Measurements from ENCODE around the gene ZNF134. TPM values are rescaled to one million over a fixed set of nuclear protein-coding genes. Genes with fewer than 3 reads are reported as not detected.

ZNF134 gene
- total RNA-seq, 1 experiment from 2014 or later = 19.6 TPM

DNA sequence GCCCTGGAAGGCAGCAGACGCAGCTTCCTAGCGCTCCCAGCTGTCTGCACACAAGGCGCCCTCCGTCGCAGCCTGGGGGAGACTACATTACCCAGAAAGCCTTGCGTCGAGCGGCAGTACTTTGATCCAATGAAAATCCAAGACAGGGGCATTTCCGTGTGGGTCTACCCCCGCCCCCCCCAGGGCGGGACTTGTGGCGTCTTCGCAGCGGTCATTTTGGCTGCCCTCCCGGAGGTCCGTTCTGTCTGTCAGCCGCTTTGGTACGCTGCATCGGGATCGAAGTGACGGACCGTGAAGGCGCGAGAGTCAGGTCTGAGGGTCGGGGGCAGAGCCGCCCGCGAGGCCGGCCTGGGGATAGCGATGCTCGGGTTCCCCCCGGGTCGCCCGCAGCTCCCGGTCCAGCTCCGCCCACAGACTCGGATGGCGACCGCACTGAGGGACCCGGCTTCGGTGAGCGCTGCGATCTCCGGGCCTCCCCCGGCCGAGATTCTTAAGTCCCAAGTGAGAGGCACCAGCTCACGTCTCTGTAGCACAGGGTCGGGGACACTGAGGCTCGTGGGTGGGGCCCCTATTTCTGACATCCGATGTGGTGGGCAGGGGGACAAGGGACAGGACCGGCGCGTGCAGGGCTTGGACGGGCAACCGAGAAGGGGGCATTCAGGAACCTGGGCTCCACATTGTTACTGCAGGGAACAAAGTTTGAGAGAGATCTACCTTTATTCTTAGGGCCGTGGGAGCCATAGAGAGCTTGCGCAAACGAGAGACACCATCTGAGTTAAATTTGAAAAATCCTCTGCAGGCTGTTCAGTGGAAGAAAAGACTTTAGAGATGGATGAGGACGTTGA, 19.2 kb downstream of the ZNF134 start, which contains the start of gene ZNF211:
Gene ZNF211 (plus strand): TSS at position 182 of the 845 bp plus-strand sequence. CDS start 179 bp downstream, at position 361.
- peak; percentile 97 for DNase-seq (ENCODE audit: low spot score)
- in situ Hi-C loops (cut with HindIII; ENCODE audit: low sequenced_read_pairs) = no loop called here

GRCh38 chr19:57633832-57634131, 19.7 kb downstream of the ZNF134 start:
- in situ Hi-C loops (cut with HindIII; ENCODE audit: low sequenced_read_pairs) = no loop called here
- peak; percentile 6 for DNase-seq (ENCODE audit: low spot score)

DNA sequence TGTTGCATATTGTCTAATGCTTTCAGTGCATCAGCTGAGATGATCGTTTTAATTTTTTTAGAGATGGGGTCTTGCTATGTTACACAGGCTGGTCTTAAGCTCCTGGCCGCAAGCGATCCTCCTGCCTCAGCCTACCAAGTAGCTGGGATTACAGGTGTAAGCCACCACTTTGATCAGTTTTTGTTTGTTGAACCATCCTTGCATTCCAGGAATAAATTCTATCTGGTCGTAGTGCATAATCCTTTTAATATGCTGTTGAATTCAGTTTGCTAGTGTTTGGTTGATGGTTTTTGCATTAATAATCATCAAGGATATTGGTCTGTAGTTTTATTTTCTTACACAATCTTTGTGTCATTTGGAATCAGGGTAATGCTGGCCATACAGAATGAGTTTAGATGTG, 23.3 kb downstream of the ZNF134 start:
- in situ Hi-C loops (cut with HindIII; ENCODE audit: low sequenced_read_pairs) = no loop called here
- no peak for DNase-seq (ENCODE audit: low spot score)

- no peak for DNase-seq (ENCODE audit: low spot score)
- in situ Hi-C loops (cut with HindIII; ENCODE audit: low sequenced_read_pairs) = no loop called here
Measured at GRCh38 chr19:57641715-57642234, 27.7 kb downstream of the ZNF134 start.

GRCh38 chr19:57642396-57643046, 28.5 kb downstream of the ZNF134 start:
- in situ Hi-C loops (cut with HindIII; ENCODE audit: low sequenced_read_pairs) = no loop called here
- peak; percentile 22 for DNase-seq (ENCODE audit: low spot score)

GRCh38 chr19:57643734-57644133, 29.7 kb downstream of the ZNF134 start:
- in situ Hi-C loops (cut with HindIII; ENCODE audit: low sequenced_read_pairs) = no loop called here
- DNase-seq (ENCODE audit: low spot score) = no peak

DNA sequence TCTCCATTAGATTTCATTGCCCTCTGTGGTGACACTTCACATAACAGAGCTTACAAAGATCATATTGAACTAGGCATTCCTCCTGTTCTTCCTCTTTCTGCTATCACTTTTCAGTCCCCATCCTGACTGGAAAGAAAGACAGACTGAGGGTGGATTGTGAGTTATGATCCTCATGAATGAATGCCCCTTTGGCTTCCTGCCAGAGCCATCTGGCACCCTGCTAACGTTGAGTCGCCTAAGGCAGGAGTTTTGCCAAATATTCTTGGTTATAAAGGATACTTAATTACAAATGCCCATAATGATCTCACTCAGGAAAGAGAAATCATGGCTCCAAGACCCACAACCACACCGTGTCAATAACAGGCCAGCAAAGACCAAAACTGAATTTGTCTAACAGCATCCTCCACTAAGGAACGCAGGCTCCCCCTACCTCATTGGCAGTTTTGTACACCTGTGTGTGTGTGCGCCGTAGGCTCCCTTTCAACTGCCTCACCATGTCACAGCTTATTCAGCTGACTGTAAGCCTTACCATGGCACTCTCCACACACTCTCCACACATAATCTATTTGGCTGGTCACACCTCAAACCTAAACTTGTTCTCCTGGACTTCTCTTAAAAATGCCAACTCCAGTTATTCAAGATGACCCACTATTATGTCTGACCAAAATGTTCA, 34.4 kb downstream of the ZNF134 start:
- in situ Hi-C loops (cut with HindIII; ENCODE audit: low sequenced_read_pairs) = no loop called here
- peak; percentile 19 for DNase-seq (ENCODE audit: low spot score)

GRCh38 chr19:57651654-57651996, 37.6 kb downstream of the ZNF134 start:
- in situ Hi-C loops (cut with HindIII; ENCODE audit: low sequenced_read_pairs) = no loop called here
- no peak for DNase-seq (ENCODE audit: low spot score)

GRCh38 chr19:57653689-57654088, 39.6 kb downstream of the ZNF134 start:
- no peak for DNase-seq (ENCODE audit: low spot score)
- in situ Hi-C loops (cut with HindIII; ENCODE audit: low sequenced_read_pairs) = no loop called here

- no peak for DNase-seq (ENCODE audit: low spot score)
- in situ Hi-C loops (cut with HindIII; ENCODE audit: low sequenced_read_pairs) = no loop called here
Measured at GRCh38 chr19:57655443-57655842, 41.4 kb downstream of the ZNF134 start.

DNA sequence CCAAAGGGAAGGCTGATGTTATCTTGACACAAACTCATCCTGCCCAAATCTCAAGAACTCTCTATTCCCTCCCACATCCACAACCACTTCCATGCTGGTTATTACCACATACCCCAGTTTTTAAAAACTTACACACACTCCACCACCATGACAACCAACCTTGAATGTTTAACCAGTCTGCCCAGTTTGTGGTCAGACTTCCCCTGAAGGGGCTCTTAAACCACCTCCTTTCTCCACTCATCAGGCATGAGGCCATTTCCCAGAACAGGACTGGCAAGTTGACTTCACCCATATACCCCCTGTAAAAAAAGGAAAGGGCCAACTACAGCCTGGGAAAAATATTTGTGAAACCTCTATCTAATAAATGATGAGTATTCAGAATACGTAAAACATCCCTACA, 42.3 kb downstream of the ZNF134 start:
- DNase-seq (ENCODE audit: low spot score) = no peak
- in situ Hi-C loops (cut with HindIII; ENCODE audit: low sequenced_read_pairs) = no loop called here

GRCh38 chr19:57664269-57665127, 50.5 kb downstream of the ZNF134 start:
- peak; percentile 73 for DNase-seq (ENCODE audit: low spot score)
- in situ Hi-C loops (cut with HindIII; ENCODE audit: low sequenced_read_pairs) = no loop called here

DNA sequence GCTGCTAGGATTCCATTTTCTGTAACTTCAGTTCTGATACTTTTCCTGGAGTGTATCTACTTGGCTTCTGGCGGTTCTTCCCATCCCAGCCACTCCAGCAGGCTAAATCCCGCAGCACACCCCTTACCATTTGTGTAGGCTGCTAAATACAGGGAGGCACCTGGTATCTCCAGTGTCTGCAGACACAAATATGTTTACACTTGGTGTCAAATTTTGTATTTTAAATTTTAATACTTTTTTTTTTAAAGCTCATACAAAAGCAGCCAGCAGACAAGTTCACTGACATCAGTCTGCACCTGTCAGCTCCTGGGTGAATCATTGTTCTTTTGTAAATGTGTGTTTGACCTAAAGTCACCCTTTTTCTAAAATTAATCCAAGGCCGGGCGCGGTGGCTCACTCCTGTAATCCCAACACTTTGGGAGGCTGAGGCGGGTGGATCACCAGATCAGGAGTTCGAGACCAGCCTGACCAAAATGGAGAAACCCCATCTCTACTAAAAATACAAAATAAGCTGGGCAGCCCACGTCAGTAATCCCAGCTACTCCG, 51.3 kb downstream of the ZNF134 start:
- no peak for DNase-seq (ENCODE audit: low spot score)
- in situ Hi-C loops (cut with HindIII; ENCODE audit: low sequenced_read_pairs) = no loop called here

- DNase-seq (ENCODE audit: low spot score) = no peak
- in situ Hi-C loops (cut with HindIII; ENCODE audit: low sequenced_read_pairs) = no loop called here
Measured at GRCh38 chr19:57667228-57667627, 53.2 kb downstream of the ZNF134 start.

DNA sequence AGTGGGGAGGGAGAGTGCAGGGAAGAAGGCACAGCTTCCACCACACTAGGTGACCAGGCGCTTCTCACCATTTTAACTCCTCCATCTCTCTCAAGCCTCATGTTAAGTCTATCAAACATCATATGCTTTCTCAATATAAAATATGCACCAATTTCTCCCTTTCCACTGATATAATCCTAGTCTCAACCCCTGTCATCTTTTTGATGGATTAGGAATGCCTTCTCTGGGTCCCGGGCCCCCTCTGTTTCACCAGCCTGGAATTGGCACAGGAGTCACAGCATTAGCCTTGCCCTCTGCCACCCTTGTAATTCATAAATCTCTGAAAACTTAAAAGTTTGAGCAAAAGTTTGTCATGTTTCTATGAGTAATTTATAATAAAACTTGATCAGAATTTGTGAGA, 54.6 kb downstream of the ZNF134 start, which contains the start of gene ZSCAN4:
Gene ZSCAN4 (plus strand): TSS at position 301 of the 400 bp plus-strand sequence. CDS start 7,211 bp downstream, outside the sequence.
- no peak for DNase-seq (ENCODE audit: low spot score)
- in situ Hi-C loops (cut with HindIII; ENCODE audit: low sequenced_read_pairs) = no loop called here

- no peak for DNase-seq (ENCODE audit: low spot score)
- in situ Hi-C loops (cut with HindIII; ENCODE audit: low sequenced_read_pairs) = no loop called here
Measured at GRCh38 chr19:57671124-57671895, 57.3 kb downstream of the ZNF134 start.

- in situ Hi-C loops (cut with HindIII; ENCODE audit: low sequenced_read_pairs) = no loop called here
- no peak for DNase-seq (ENCODE audit: low spot score)
Measured at GRCh38 chr19:57672466-57672865, 58.4 kb downstream of the ZNF134 start.
